ENCODE results near the gene TMEM37. TPM values are rescaled to one million over a fixed set of nuclear protein-coding genes. Genes with fewer than 3 reads are reported as not detected.
A peak's percentile ranks its signal among the peaks of the same experiment; 100 is the strongest.

The TMEM37 gene
- total RNA-seq, 1 experiment from 2014 or later = 4.2 TPM

DNA sequence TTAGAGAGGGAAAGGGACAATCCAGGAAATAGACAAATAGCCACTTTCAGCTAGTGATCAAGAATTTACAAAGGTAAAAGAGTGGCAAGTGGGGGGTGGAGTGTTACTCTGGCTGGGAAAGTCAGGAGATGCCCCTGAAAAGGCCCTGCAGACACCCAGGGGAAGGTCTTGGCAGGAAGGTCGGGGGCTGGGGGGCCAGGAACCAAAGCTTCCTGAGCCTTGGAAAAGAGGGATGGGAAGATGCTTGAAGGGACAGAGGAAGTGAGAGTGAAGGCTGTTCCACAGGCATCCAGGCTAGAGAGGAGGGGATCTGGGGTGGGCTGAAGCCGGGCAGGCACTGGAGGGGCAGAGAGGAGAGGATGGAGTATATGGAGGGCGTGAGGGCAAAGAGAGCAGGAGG lies 3.9 kb upstream of the TMEM37 start:
- Histone ChIP-seq H3K4ac (ENCODE audit: low read depth, low read length) (no peak overlapping the region), H3K23me2 (ENCODE audit: insufficient read length, low read depth, low read length, poor library complexity, severe bottlenecking) (peaks cover 6% of the 10 kb centered on the region), H2BK120ac (ENCODE audit: low read depth, low read length, poor library complexity, severe bottlenecking) (no peak overlapping the region), H4K91ac (ENCODE audit: insufficient read length, low read depth, low read length) (no peak overlapping the region), H3K79me1 (ENCODE audit: insufficient read depth, low read depth, low read length, poor library complexity, severe bottlenecking) (no peaks in the 10 kb centered on the region), H2BK20ac (ENCODE audit: low read depth, low read length, poor library complexity, severe bottlenecking) (no peak overlapping the region), H3K27ac (ENCODE audit: insufficient read length, low read depth, low read length) (no peak overlapping the region), H3K56ac (ENCODE audit: insufficient read length, low read depth, low read length) (no peak overlapping the region), H2BK15ac (ENCODE audit: low read depth, low read length) (no peak overlapping the region), H3K23ac (ENCODE audit: insufficient read length, low read depth, low read length) (no peak overlapping the region), H3K4me1 (ENCODE audit: insufficient read depth, low read length) (no peaks in the 10 kb centered on the region; the same call in 1 of the 2 replicates), H3T11ph (ENCODE audit: low read length) (no peak overlapping the region), H3K79me2 (ENCODE audit: insufficient read depth, low read length) (no peaks in the 10 kb centered on the region), H2BK5ac (ENCODE audit: insufficient read length, low read length) (no peak overlapping the region), H4K5ac (ENCODE audit: insufficient read length, low read depth, low read length) (no peak overlapping the region), H3K9ac (ENCODE audit: extremely low read depth, insufficient read length, low read length) (no peak overlapping the region), H3K4me2 (ENCODE audit: insufficient read depth, insufficient read length, low read length) (no peak overlapping the region), H2AK5ac (ENCODE audit: insufficient read length, low read length) (no peak overlapping the region), H2AFZ (ENCODE audit: low read length) (no peak overlapping the region), H2BK12ac (ENCODE audit: insufficient read length, low read depth, low read length) (no peak overlapping the region), H3K14ac (ENCODE audit: insufficient read depth, low read length) (no peak overlapping the region), H3K9me3 (ENCODE audit: control insufficient read depth, low read depth, low read length) (no peaks in the 10 kb centered on the region), H4K20me1 (ENCODE audit: control insufficient read depth, insufficient read depth, insufficient read length) (no peaks in the 10 kb centered on the region), H3K27me3 (ENCODE audit: insufficient read depth, low read length) (no peaks in the 10 kb centered on the region; the same call in 1 of the 2 replicates), H3K18ac (ENCODE audit: insufficient read length, low read depth, low read length) (no peak overlapping the region), H4K8ac (replicated peaks; ENCODE audit: insufficient read length, low read depth, low read length) (no peak overlapping the region)
- no peaks in the 10 kb centered on the region for H3K9me3 Mint-ChIP-seq
- H3K27me3 Mint-ChIP-seq (ENCODE audit: low read depth) = peaks cover 37% of the 10 kb centered on the region
- H3K4me3 Mint-ChIP-seq = no peak overlapping the region
- no peaks in the 10 kb centered on the region; a peak in 2 of 7 replicates for H3K36me3 Mint-ChIP-seq (ENCODE audit: insufficient read depth in 1 of 3, low read depth in 3 of 3)
- peaks cover 40 to 55% of the 10 kb centered on the region in 2 experiments for H3K4me1 Mint-ChIP-seq
- WGBS (ENCODE audit: extremely low coverage, insufficient read length, low lambda C conversion rate) = no CpG with 5 or more reads among the region's 3 CpGs
- H3K27ac Mint-ChIP-seq = no peak overlapping the region
- TF ChIP-seq, protein P1, sequence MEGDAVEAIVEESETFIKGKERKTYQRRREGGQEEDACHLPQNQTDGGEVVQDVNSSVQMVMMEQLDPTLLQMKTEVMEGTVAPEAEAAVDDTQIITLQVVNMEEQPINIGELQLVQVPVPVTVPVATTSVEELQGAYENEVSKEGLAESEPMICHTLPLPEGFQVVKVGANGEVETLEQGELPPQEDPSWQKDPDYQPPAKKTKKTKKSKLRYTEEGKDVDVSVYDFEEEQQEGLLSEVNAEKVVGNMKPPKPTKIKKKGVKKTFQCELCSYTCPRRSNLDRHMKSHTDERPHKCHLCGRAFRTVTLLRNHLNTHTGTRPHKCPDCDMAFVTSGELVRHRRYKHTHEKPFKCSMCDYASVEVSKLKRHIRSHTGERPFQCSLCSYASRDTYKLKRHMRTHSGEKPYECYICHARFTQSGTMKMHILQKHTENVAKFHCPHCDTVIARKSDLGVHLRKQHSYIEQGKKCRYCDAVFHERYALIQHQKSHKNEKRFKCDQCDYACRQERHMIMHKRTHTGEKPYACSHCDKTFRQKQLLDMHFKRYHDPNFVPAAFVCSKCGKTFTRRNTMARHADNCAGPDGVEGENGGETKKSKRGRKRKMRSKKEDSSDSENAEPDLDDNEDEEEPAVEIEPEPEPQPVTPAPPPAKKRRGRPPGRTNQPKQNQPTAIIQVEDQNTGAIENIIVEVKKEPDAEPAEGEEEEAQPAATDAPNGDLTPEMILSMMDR (conservative IDR thresholded peaks at IDR 0.05) = no peak
- DNase-seq = peak; percentile 15
